Measurements from ENCODE around the gene RSPO4.

The RSPO4 gene

DNA sequence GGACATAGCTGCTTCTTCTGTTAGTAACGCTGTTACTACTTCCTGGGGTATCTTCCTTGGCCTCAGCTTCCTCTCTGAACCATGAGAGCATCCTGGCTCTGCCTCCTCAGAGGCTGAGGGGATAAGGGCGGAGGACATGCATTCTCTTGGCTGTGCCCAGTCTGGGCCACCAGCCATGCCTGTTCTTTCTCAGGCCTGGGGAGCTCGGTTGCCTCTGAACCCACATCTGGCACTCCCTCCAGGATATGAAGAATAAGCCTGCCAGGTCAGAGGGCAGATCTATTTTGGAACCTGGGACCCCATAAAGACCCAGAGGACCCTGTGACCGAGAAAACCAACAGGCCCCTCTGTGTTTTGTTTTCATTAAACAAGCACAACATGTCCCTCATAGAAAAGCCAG is 79.3 kb downstream of the RSPO4 start:
- H3K4me1 Mint-ChIP-seq (ENCODE audit: low read depth), result no peaks in the 10 kb centered on the region
- H3K36me3 Mint-ChIP-seq (ENCODE audit: low read depth), result no peaks in the 10 kb centered on the region
- no peaks in the 10 kb centered on the region for H3K9me3 Mint-ChIP-seq
- H3K27ac Mint-ChIP-seq, result no peak overlapping the region
- peaks cover 12% of the 10 kb centered on the region for H3K27me3 Mint-ChIP-seq
- H3K4me3 Mint-ChIP-seq, result no peak overlapping the region

DNA sequence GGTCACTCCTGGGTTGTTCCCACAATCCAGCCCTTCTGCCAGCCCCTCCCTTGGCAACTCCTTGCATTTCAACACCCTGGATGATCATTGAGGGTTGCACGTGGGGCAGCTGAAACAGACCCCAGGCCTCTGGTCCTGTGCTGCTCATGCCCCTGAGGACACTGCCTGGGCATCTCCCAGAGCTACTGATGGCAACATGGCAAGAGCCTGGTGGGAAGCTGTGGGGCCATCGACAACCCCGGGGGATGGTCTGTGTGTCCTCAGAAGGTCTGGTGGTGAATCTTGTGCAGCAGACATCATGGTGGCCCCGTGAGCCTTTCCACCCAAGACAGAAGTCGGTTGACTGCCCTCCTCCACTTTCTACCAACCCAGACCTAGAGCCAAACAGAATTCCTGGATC is 81.0 kb downstream of the RSPO4 start:
- Mint-ChIP-seq H3K4me3 (no peak overlapping the region), H3K4me1 (ENCODE audit: low read depth) (no peaks in the 10 kb centered on the region), H3K27me3 (peaks cover 3% of the 10 kb centered on the region), H3K27ac (no peak overlapping the region), H3K9me3 (no peaks in the 10 kb centered on the region), H3K36me3 (ENCODE audit: low read depth) (no peaks in the 10 kb centered on the region)

DNA sequence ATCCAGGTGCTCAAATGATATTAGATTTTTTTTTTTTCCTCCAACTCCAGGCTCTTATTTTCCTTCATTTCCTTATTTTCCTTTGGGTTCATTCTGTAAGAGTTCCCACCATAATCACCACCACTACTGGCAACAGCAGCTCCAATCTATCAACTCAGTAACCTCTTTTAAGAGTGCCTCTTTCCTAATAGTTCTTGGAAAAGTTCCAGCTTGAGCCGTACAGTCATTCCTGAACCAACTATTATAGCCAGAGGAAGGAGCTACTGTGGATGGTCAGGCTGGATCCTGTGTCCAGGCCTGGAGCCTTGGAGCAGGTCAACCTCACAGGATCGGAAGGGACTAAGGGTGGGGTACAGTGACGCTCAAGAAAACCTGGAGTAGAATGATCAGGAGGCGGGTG is 81.8 kb downstream of the RSPO4 start:
- Mint-ChIP-seq H3K9me3 (no peaks in the 10 kb centered on the region), H3K27me3 (no peaks in the 10 kb centered on the region), H3K27ac (no peak overlapping the region), H3K4me1 (ENCODE audit: low read depth) (no peaks in the 10 kb centered on the region), H3K36me3 (ENCODE audit: low read depth) (no peaks in the 10 kb centered on the region), H3K4me3 (no peak overlapping the region)

DNA sequence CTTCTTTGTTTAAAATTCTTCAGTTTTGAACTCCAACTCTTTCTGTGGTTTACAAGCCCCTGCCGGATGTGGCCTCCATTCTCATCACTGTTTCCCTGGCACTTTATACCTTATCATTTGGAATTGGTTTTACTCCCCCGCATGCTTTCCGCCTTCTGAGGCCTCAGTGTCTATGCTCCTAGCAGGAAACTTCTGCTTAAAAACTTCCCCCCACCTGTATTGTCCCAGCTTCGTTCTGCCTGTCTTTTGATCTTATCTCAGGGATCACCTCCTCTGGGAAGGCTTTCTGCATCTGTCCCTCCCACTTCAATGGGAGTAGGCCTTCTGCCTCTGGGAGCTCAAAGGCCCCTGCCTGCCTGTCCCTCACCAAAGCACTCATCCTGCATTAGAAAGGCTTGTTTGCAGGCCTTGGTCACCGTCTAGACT is 82.6 kb downstream of the RSPO4 start:
- Mint-ChIP-seq H3K4me1 (ENCODE audit: low read depth) (no peaks in the 10 kb centered on the region), H3K27me3 (no peaks in the 10 kb centered on the region), H3K9me3 (no peaks in the 10 kb centered on the region), H3K36me3 (ENCODE audit: low read depth) (no peaks in the 10 kb centered on the region), H3K4me3 (no peak overlapping the region), H3K27ac (no peak overlapping the region)

DNA sequence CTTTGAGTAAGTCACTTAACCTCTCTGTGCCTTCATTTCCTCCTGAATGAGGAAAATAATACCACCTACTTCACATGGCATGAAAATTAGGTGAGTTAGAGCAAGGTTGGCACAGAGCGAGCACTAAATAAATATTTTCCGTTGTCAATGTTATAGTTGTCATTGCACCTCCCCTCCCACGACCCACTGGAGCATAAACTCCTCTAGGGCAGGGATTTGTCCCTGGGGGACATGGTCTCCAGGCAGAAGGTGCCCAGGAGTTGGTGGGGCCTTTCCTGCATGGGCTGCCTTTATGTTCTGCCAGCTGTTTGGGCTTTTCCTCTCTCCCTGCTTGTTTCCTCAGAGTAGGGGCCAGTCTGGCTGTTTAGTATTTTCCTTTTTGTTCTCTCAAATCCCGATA is 84.7 kb downstream of the RSPO4 start:
- Mint-ChIP-seq H3K27me3 (no peaks in the 10 kb centered on the region), H3K9me3 (no peaks in the 10 kb centered on the region), H3K27ac (no peak overlapping the region), H3K4me3 (no peak overlapping the region), H3K36me3 (ENCODE audit: low read depth) (no peaks in the 10 kb centered on the region), H3K4me1 (ENCODE audit: low read depth) (no peaks in the 10 kb centered on the region)

DNA sequence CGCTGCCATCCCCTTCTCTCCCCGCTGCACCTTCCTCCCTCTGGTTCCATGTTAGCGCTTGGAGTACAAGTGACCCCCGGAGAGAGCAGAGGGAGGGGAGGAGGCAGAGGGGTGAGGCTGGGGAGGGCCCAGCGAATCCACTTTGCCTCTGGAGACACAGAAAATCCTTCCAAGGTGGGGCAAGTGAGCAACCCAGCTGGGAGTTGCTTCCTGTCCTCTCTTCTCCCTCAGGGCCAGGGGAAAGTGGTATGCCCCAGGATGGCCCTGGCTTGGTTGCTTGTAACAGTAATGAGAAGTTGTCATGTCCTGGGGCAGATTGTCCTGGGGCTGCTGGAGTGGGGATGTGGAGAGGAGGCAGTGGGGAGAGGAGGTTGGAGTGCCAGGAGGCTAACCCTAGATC is 85.3 kb downstream of the RSPO4 start:
- Mint-ChIP-seq H3K27me3 (no peaks in the 10 kb centered on the region), H3K9me3 (no peaks in the 10 kb centered on the region), H3K4me1 (ENCODE audit: low read depth) (no peaks in the 10 kb centered on the region), H3K27ac (no peak overlapping the region), H3K4me3 (no peak overlapping the region), H3K36me3 (ENCODE audit: low read depth) (no peaks in the 10 kb centered on the region)

DNA sequence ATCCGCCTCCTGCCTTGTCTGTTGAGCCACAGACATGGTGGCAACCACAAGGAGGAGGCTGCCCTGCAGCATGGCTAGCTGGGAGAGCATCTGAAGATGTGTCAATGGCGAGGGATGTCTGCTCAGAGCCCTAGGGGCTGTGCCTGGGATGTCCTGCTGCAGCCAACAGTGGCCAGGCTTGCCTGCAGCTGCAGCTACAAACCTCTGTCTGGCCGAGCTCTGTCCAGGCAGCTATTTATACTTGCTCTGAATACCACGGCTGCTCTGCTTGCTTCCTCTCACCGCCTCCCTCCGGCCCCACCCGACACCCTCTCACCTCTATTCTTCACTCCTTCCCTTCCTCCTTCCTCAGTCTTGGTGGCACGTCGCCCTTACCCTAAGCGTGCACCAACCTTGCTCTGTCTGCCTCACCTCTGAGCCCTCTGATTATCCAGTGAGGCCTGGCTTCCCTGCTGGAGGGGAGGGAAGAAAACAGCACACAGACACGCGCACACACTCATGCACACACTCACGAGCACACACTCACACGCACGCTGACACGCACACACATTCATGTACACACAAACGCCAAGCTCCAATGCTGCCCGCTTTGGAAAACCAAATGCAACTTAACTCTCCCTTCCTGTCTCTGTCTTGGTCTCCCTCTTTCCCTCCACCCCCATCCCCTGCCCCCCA is 85.8 kb downstream of the RSPO4 start, which contains the start of gene ANGPT4:
TSS of gene ANGPT4 (minus strand) at position 210 of the 675 bp plus-strand sequence. CDS start at position 90, 120 bp downstream.
- Mint-ChIP-seq H3K27ac (no peak within 1 kb of the TSS), H3K36me3 (ENCODE audit: low read depth) (no peaks in the 10 kb centered on the region), H3K9me3 (no peaks in the 10 kb centered on the region), H3K27me3 (no peaks in the 10 kb centered on the region), H3K4me3 (no peak within 1 kb of the TSS), H3K4me1 (ENCODE audit: low read depth) (no peaks in the 10 kb centered on the region)

DNA sequence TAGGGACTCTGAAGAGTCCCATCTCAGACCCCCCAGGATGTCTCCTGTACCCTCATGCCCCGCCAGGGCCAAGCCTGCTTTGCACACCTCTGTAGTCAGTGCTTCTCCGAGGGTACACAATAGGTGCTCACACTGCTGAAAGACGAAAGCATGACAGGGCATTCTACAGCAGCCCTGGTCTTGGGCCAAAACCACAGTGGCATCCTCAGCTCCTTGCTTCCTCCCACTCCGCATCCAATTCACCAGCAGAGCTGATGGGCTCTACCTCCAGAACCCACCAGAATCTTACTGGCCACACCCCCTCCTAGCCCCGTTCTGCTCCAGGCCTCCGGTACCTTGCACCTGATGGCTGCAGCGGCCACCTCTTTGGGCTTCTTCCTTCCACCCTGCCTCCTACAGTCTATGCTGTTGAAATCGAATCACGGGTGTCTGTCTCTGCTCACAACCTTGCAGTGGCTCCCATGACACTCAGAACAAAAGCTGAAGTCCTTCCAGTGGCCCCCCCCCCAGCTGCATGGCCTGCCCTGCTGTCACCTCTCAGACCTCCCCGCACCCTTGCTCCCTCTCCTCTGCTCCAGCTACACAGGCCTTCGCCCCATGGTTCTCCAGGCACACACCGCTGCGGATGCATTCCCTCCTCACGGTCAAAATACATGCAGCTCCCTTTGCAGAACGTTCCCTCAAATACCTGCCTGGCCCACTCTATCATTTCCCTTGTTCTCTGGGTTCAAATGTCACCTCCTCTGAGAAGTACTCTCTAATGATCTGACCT is 87.2 kb downstream of the RSPO4 start:
- no peaks in the 10 kb centered on the region for H3K36me3 Mint-ChIP-seq (ENCODE audit: low read depth)
- H3K27me3 Mint-ChIP-seq, result no peaks in the 10 kb centered on the region
- H3K9me3 Mint-ChIP-seq, result no peaks in the 10 kb centered on the region
- no peak overlapping the region for H3K27ac Mint-ChIP-seq
- no peaks in the 10 kb centered on the region for H3K4me1 Mint-ChIP-seq (ENCODE audit: low read depth)
- H3K4me3 Mint-ChIP-seq, result no peak overlapping the region

DNA sequence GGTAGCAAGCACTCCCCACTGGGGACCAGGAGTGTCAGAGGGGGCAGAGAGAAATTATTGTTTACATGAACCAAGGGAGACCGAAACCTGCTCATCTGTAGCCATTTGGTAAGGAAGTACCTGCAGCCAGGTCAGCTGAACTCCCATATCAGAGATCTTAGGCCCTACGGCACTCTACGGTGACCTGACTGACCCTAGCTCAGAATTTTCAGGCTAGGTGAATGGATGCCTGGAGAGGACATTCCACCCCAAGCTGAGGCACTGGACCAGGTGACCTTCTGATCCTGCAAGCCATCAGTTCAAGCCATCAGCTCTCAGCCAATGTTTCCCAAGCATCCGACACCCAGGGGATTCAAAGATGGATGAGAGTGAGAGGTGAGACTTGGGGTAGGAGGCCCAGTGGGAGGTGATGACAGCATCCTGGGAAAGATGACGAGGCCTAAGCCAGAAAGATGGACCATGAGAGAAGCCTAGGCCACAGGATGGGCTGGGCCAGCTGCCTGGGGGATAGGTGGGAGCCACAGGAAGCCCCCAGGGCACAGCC is 88.7 kb downstream of the RSPO4 start:
- no peaks in the 10 kb centered on the region for H3K27me3 Mint-ChIP-seq
- no peak overlapping the region for H3K27ac Mint-ChIP-seq
- no peaks in the 10 kb centered on the region for H3K36me3 Mint-ChIP-seq (ENCODE audit: low read depth)
- no peaks in the 10 kb centered on the region for H3K9me3 Mint-ChIP-seq
- no peaks in the 10 kb centered on the region for H3K4me1 Mint-ChIP-seq (ENCODE audit: low read depth)
- H3K4me3 Mint-ChIP-seq, result no peak overlapping the region

DNA sequence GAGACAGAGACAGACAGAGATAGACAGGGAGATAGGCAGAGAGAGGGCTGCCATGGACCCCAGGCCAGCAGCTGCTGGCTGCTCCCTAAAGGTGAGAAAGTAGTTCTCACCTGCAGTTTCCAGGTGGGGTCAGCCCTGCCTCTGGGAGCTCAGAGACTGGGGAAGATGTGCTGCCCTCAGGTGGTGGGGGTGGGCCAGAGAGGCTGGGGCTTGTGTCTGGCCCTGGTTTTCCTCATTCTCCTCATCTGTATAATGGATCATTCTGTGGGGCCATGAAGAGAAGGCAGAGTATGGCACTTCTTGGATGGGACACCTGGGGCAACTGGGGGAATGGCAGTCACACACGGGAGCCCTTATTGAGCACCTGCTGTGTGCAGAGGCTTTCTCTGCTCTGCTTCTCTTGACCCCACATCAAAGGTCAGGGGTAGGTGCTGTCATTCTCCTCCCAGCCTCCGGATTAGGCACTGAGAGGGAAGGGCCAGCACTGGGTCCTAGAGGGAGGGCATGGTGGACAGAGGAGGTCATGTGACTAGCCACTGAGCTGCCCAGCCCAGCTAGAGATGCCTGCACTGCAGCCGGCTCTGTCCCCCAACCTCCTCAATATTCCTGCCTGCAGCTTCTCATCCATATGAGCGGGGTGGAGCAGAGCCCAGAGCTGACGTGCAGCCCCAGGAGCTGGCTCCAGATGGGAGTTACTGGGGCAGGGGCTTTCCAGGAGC is 90.1 kb downstream of the RSPO4 start:
- no peak overlapping the region for H3K27ac Mint-ChIP-seq
- H3K4me3 Mint-ChIP-seq, result no peak overlapping the region
- H3K4me1 Mint-ChIP-seq (ENCODE audit: low read depth), result no peaks in the 10 kb centered on the region
- H3K9me3 Mint-ChIP-seq, result no peaks in the 10 kb centered on the region
- no peaks in the 10 kb centered on the region for H3K36me3 Mint-ChIP-seq (ENCODE audit: low read depth)
- H3K27me3 Mint-ChIP-seq, result no peaks in the 10 kb centered on the region

DNA sequence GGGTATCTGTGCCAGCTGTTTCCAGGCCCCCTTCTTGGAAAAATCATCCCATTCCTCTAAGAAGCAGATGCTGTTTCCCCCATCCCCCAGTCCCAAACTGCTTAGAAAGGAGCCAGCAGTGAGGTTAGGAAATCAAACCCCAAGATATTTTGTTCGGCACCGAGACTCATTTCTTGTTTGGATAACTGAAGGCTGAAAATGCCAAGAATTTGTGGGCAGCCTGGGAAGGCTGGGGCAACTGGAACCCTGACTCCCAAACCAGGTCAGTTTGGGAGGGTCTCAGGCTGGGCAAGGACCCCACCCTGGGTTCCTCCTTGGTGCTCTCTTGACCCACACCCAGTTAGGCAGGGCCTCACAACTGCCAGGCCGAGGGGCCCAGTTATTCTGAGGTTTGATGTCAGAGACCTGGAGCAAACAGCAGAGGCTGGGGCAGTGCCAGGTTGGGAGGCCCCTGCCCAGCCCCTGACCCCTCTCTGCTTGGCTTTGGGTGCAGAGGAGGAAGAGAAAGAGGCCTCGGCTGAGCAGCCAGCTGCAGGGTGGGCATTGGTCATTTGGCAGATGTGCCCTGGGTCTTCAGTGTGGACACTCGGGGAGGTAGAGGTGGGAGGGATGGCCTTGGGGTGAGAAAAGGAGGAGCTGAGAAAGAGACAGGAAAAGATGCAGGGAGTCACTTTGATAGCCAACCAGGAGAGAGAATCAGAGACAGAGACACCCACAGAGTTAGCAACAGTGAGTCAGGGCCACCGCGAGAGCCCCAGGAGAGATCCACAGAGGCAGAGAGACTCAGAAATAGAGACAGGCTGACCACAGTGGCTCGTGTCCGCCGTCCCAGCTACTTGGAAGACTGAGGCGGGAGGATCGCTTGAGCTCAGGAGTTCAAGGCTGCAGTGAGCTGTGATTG is 91.0 kb downstream of the RSPO4 start:
- Mint-ChIP-seq H3K27ac (no peak overlapping the region), H3K9me3 (no peaks in the 10 kb centered on the region), H3K36me3 (ENCODE audit: low read depth) (no peaks in the 10 kb centered on the region), H3K4me1 (ENCODE audit: low read depth) (no peaks in the 10 kb centered on the region), H3K27me3 (no peaks in the 10 kb centered on the region), H3K4me3 (no peak overlapping the region)

DNA sequence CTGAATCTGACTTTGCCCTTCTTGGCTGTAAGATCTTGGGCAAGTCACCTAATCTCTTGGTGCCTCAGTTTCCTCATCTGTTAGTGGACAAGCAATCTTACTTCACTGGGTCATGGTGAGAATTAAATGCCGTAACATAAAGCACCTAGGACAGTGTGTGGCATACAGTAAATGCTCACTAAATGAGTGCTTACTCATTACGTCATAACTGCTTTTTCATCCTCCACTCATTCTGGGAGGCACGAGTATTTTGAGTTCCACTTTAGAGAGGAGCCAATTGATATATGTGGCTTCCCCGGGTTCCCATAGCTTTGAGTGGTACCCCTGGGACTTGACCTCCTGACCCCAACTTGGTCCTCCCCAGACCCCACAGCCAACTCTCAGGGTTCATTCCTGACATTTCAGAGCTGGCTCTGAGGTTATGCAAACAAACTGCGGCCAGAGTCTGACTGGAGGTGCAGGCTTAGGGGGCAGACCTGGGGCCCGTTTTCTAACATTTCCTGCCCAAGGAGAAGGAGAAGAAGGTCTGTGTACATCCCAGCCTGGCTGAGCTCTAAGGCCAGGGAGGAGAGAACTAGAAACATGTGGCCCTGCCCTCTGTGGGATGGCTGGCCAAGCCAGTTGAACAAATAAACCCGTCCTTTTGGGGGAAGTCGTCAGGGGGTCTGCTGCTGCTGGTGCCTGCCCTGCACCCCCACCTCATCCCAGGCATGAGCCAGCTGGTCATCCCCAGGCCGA is 91.8 kb downstream of the RSPO4 start:
- Mint-ChIP-seq H3K27me3 (no peaks in the 10 kb centered on the region), H3K9me3 (no peaks in the 10 kb centered on the region), H3K36me3 (ENCODE audit: low read depth) (no peaks in the 10 kb centered on the region), H3K27ac (no peak overlapping the region), H3K4me3 (no peak overlapping the region), H3K4me1 (ENCODE audit: low read depth) (no peaks in the 10 kb centered on the region)

DNA sequence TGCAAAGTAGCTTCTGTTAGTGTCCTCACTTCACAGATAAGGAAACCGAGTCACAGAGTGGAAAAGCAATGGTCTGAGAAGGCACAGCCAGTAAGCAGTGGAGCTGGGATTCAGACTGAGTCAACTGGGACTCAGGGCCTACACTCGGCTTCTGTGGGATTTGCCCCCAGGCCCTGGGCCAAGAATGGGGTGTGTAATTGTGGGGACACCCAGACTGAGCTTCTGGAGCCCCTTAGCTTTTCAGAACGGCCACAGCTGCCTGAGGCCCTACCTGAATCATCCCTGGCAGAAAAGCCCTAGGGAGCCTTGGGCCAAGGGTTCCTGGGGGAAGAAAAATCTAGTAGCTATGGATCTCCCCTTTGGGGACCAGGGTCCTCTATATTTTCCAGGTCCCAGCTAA is 92.5 kb downstream of the RSPO4 start:
- no peak overlapping the region for H3K4me3 Mint-ChIP-seq
- H3K4me1 Mint-ChIP-seq (ENCODE audit: low read depth), result no peaks in the 10 kb centered on the region
- no peaks in the 10 kb centered on the region for H3K36me3 Mint-ChIP-seq (ENCODE audit: low read depth)
- H3K9me3 Mint-ChIP-seq, result no peaks in the 10 kb centered on the region
- H3K27ac Mint-ChIP-seq, result no peak overlapping the region
- H3K27me3 Mint-ChIP-seq, result no peaks in the 10 kb centered on the region
